H9 (cell line): Measurements from ENCODE around the gene MSI2. TPM values are rescaled to one million over a fixed set of nuclear protein-coding genes. Genes with fewer than 3 reads are reported as not detected.

Experiments
- DNase-seq: peaks from one replicate; pipeline ENCODE4 v3.0.0-alpha.2; 2017
- H2AFZ ChIP-seq: one replicate; pipeline ENCODE4 v1.6.1; 2013; ENCODE audit warnings: mild to moderate bottlenecking, low read length, control low read depth, moderate library complexity
- H2AK5ac ChIP-seq: 2 replicates; pipeline ENCODE4 v1.6.1; 2013; ENCODE audit warnings: low read length, control low read depth, mixed read lengths; ENCODE audit not compliant: insufficient read length
- H2BK120ac ChIP-seq: one replicate; pipeline ENCODE4 v1.6.1; 2013; ENCODE audit warnings: low read depth, mild to moderate bottlenecking, low read length, control low read depth, inconsistent platforms; ENCODE audit not compliant: poor library complexity, severe bottlenecking
- H2BK12ac ChIP-seq: 2 replicates; pipeline ENCODE4 v1.6.1; 2013; ENCODE audit warnings: low read length, control low read depth, mixed read lengths, low read depth; ENCODE audit not compliant: insufficient read length
- H2BK15ac ChIP-seq: 2 replicates; pipeline ENCODE4 v1.6.1; 2013; ENCODE audit warnings: low read depth, low read length, control low read depth
- H2BK20ac ChIP-seq: one replicate; pipeline ENCODE4 v1.6.1; 2013; ENCODE audit warnings: low read depth, mild to moderate bottlenecking, low read length, control low read depth, inconsistent platforms; ENCODE audit not compliant: poor library complexity, severe bottlenecking
- H2BK5ac ChIP-seq: 2 replicates; pipeline ENCODE4 v1.6.1; 2013; ENCODE audit warnings: low read length, control low read depth, mixed read lengths; ENCODE audit not compliant: insufficient read length
- H3K14ac ChIP-seq: 2 replicates; pipeline ENCODE4 v1.6.1; 2013; ENCODE audit warnings: low read length, control low read depth; ENCODE audit not compliant: insufficient read depth
- H3K18ac ChIP-seq: 2 replicates; pipeline ENCODE4 v1.6.1; 2013; ENCODE audit warnings: low read depth, mild to moderate bottlenecking, mixed read lengths, low read length, control low read depth; ENCODE audit not compliant: insufficient read length
- H3K23ac ChIP-seq: 2 replicates; pipeline ENCODE4 v1.6.1; 2013; ENCODE audit warnings: low read length, control low read depth, mixed read lengths, low read depth; ENCODE audit not compliant: insufficient read length
- H3K23me2 ChIP-seq: 2 replicates; pipeline ENCODE4 v1.6.1; 2013; ENCODE audit warnings: low read depth, mild to moderate bottlenecking, mixed read lengths, low read length, control low read depth; ENCODE audit not compliant: insufficient read length, poor library complexity, severe bottlenecking
- H3K27ac ChIP-seq: 2 replicates; pipeline ENCODE4 v1.5.1; 2013; ENCODE audit warnings: low read length, control low read depth, mixed read lengths, low read depth; ENCODE audit not compliant: insufficient read length
- H3K27me3 ChIP-seq: 2 replicates; pipeline ENCODE4 v1.6.1; 2013; ENCODE audit warnings: low read length, control low read depth, inconsistent platforms; ENCODE audit not compliant: insufficient read depth
- H3K4ac ChIP-seq: 2 replicates; pipeline ENCODE4 v1.6.1; 2013; ENCODE audit warnings: low read depth, mild to moderate bottlenecking, control low read depth, inconsistent platforms, low read length, moderate library complexity
- H3K4me1 ChIP-seq: 2 replicates; pipeline ENCODE4 v1.6.1; 2013; ENCODE audit warnings: low read length, control low read depth, inconsistent platforms; ENCODE audit not compliant: insufficient read depth
- H3K4me2 ChIP-seq: 2 replicates; pipeline ENCODE4 v1.6.1; 2013; ENCODE audit warnings: low read length, control low read depth, mixed read lengths; ENCODE audit not compliant: insufficient read length, insufficient read depth
- H3K56ac ChIP-seq: 2 replicates; pipeline ENCODE4 v1.6.1; 2013; ENCODE audit warnings: low read depth, mild to moderate bottlenecking, mixed read lengths, low read length, control low read depth; ENCODE audit not compliant: insufficient read length
- H3K79me1 ChIP-seq: 2 replicates; pipeline ENCODE4 v1.6.1; 2013; ENCODE audit warnings: low read depth, mild to moderate bottlenecking, moderate library complexity, low read length, control low read depth, inconsistent platforms; ENCODE audit not compliant: insufficient read depth, poor library complexity, severe bottlenecking
- H3K79me2 ChIP-seq: 2 replicates; pipeline ENCODE4 v1.6.1; 2013; ENCODE audit warnings: low read length, control low read depth, inconsistent platforms; ENCODE audit not compliant: insufficient read depth
- H3K9ac ChIP-seq: 2 replicates; pipeline ENCODE4 v1.6.1; 2013; ENCODE audit warnings: low read length, control low read depth, mixed read lengths; ENCODE audit not compliant: insufficient read length; ENCODE audit errors: extremely low read depth
- H3K9me3 ChIP-seq: one replicate; pipeline ENCODE4 v1.6.1; 2013; ENCODE audit warnings: low read depth, low read length, inconsistent platforms; ENCODE audit not compliant: control insufficient read depth
- H3T11ph ChIP-seq: one replicate; pipeline ENCODE4 v1.6.1; 2013; ENCODE audit warnings: mild to moderate bottlenecking, low read length, control low read depth, inconsistent platforms
- H4K20me1 ChIP-seq: one replicate; pipeline ENCODE4 v1.6.1; 2013; ENCODE audit not compliant: control insufficient read depth, insufficient read length, insufficient read depth
- H4K5ac ChIP-seq: 2 replicates; pipeline ENCODE4 v1.6.1; 2013; ENCODE audit warnings: low read depth, mild to moderate bottlenecking, mixed read lengths, low read length, control low read depth; ENCODE audit not compliant: insufficient read length
- H4K8ac ChIP-seq: replicated peaks from 2 replicates; pipeline ENCODE4 v1.6.1; 2013; ENCODE audit warnings: low read length, control low read depth, mixed read lengths, low read depth; ENCODE audit not compliant: insufficient read length
- H4K91ac ChIP-seq: 2 replicates; pipeline ENCODE4 v1.6.1; 2013; ENCODE audit warnings: low read depth, mild to moderate bottlenecking, moderate library complexity, mixed read lengths, low read length, control low read depth; ENCODE audit not compliant: insufficient read length
- H3K27ac Mint-ChIP-seq, 3 experiments: 2 replicates in 2 of 3; 3 replicates in 1 of 3; pipeline ENCODE4 v1.8.0; 2020 to 2021; ENCODE audit warnings: mixed read lengths in 3 of 3, mild to moderate bottlenecking in 1 of 3, moderate library complexity in 1 of 3
- H3K27me3 Mint-ChIP-seq: 2 replicates; pipeline ENCODE4 v1.8.0; 2021; ENCODE audit warnings: low read depth, mild to moderate bottlenecking, moderate library complexity, mixed read lengths
- H3K36me3 Mint-ChIP-seq, 3 experiments: 2 replicates in 2 of 3; 3 replicates in 1 of 3; pipeline ENCODE4 v1.8.0; 2020 to 2021; ENCODE audit warnings: low read depth in 3 of 3, mixed read lengths in 3 of 3; ENCODE audit not compliant: insufficient read depth in 1 of 3
- H3K4me1 Mint-ChIP-seq, 2 experiments: 2 replicates each; pipeline ENCODE4 v1.8.0; 2020; ENCODE audit warnings: mixed read lengths in 2 of 2
- H3K4me3 Mint-ChIP-seq, 2 experiments: 2 replicates in 1 of 2; 3 replicates in 1 of 2; pipeline ENCODE4 v1.8.0; 2020 to 2021; ENCODE audit warnings: mild to moderate bottlenecking in 2 of 2, mixed read lengths in 2 of 2, moderate library complexity in 1 of 2
- H3K9me3 Mint-ChIP-seq, 2 experiments: 2 replicates in 1 of 2; 3 replicates in 1 of 2; pipeline ENCODE4 v1.8.0; 2020; ENCODE audit warnings: mild to moderate bottlenecking in 2 of 2, mixed read lengths in 2 of 2, moderate library complexity in 1 of 2
- CTCF ChIP-seq: fragments of 200-600 bp; sonication (generic); conservative IDR thresholded peaks from 3 replicates; pipeline ENCODE4 v1.8.0; 2021; ENCODE audit warnings: antibody characterized with exemption, mild to moderate bottlenecking
- WGBS: extraction: QIAGEN DNeasy Blood & Tissue Kit; methylation state at CpG from one replicate; pipeline ENCODE4 v1.1.7; 2013; ENCODE audit warnings: missing lambda C conversion rate, low lambda C conversion rate, mixed read lengths; ENCODE audit not compliant: insufficient read length; ENCODE audit errors: extremely low coverage; 5-methylcytosine and 5-hydroxymethylcytosine counted together
- total RNA-seq: library from RNA; stranded (reverse); gene quantifications from 2 replicates; pipeline ENCODE4 v1.2.1, GENCODE V29; 2021

MSI2 gene
- total RNA-seq, 1 experiment from 2014 or later = 98.5 TPM

DNA sequence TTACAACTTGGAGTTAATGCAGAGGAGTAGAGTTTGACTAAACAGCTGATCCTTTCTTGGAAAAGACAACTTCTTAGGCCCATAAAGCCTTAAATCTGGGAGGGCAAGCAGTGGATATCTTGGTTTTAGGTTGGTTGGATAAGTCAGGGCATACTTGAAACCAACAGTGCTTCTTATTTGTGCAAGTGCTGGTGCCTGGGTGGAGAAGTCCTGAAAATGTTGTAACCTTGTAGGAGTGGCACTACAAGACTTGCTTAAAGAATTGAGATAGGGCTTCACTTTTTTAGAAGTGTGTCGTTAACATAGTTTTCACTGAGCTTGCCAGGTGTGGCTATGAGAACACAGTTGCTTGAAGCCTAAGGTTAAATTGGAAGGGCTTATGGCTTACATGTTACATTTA, 6.2 kb downstream of the MSI2 start:
- Histone ChIP-seq H4K20me1 (no peaks in the 10 kb centered on the region), H3K23ac (no peak overlapping the region), H3K9ac (no peak overlapping the region), H2BK12ac (no peak overlapping the region), H2AK5ac (no peak overlapping the region), H4K8ac (no peak overlapping the region), H4K91ac (no peak overlapping the region), H3K56ac (no peak overlapping the region), H2BK20ac (no peak overlapping the region), H3K79me1 (no peaks in the 10 kb centered on the region), H3K18ac (no peak overlapping the region), H2BK120ac (no peak overlapping the region), H3K79me2 (no peaks in the 10 kb centered on the region), H3K27me3 (no peaks in the 10 kb centered on the region; the same call in 1 of the 2 replicates), H4K5ac (no peak overlapping the region), H3K4me1 (peaks cover 15% of the 10 kb centered on the region), H2AFZ (no peak overlapping the region), H3K9me3 (no peaks in the 10 kb centered on the region), H2BK15ac (no peak overlapping the region), H3K23me2 (peaks cover 20% of the 10 kb centered on the region), H2BK5ac (no peak overlapping the region), H3T11ph (no peak overlapping the region), H3K4ac (no peak overlapping the region), H3K27ac (no peak overlapping the region), H3K4me2 (no peak overlapping the region), H3K14ac (no peak overlapping the region)
- no peak for DNase-seq
- no CpG with 5 or more reads among the region's 1 CpG for WGBS
- H3K36me3 Mint-ChIP-seq = peaks cover 49 to 78% (median 66%) of the 10 kb centered on the region in 3 experiments; a peak in 6 of 7 replicates
- no peaks in the 10 kb centered on the region for H3K9me3 Mint-ChIP-seq
- H3K4me1 Mint-ChIP-seq = peaks cover 54 to 68% of the 10 kb centered on the region in 2 experiments
- H3K27ac Mint-ChIP-seq = peak overlapping the region in 1 of 3 experiments; percentile 22; a peak in 1 of 7 replicates
- no peak overlapping the region for H3K4me3 Mint-ChIP-seq
- no peaks in the 10 kb centered on the region for H3K27me3 Mint-ChIP-seq
- no peak for TF ChIP-seq CTCF
